HG03442 (cell line): ENCODE measurements around the gene GNAI1.

Experiments
- ATAC-seq: cut with Tn5 transposase; IDR thresholded peaks from one replicate; pipeline ENCODE4 v1.9.1; 2021; ENCODE audit warnings: mild to moderate bottlenecking, moderate library complexity; ENCODE audit not compliant: unreplicated experiment

Gene GNAI1

DNA sequence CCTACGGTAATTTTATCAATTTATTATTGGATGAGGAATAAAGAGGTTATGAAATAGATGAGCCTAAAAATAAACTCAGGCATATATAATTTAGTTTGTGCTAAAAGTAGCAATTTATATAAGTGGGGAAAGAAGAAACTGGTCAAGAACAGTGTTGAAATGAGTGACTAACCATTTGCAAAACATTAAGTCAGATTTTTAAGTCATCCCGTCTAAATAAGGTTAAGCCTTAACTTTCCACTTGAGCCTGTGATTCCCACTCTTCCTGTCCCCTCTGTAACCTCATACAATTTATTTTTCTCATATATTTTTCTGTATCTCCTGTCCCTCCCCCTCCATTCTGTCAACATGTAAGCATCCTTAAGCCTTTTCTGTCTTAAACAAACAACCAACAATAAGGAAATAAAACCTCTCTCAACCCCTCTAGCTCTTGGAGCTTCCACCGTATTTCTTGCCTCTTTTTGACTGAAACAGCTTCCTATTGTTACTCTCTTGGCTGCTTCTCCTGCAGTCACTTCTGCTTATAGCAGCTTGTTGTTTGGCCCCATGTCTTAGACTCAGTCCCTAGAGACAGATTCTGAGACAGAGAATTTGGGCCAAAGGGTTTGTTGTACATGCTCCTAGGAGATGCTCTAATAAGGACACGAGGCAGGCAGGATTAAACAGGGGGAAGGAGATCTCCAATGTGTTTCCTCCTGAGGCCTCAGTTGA, 109.7 kb downstream of the GNAI1 start:
- ATAC-seq: no peak

DNA sequence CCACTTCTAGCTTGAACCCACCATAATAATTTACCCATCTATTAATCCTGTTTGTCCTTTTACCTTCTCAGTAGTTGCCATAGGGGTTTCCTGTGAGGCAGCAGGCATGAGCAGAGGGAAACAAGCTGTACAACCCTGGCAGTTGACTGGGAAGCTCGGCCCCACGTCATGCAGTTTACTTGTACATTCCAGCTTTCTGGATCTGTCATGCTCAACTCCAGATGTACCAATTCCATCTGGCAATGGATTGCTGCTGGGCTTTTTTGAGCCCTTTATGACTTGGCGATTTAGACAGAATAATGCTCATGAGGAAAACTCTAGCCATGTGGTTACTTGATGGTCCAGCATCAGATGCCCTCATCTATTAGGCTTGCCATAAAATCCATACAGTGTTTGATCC, 112.5 kb downstream of the GNAI1 start:
- no peak for ATAC-seq

- ATAC-seq: no peak
Observed at GRCh38 chr7:80247891-80248290, 113.3 kb downstream of the GNAI1 start.

- ATAC-seq: no peak
Observed at GRCh38 chr7:80249184-80249583, 114.6 kb downstream of the GNAI1 start.

- no peak for ATAC-seq
Observed at GRCh38 chr7:80249619-80250295, 115.1 kb downstream of the GNAI1 start.

DNA sequence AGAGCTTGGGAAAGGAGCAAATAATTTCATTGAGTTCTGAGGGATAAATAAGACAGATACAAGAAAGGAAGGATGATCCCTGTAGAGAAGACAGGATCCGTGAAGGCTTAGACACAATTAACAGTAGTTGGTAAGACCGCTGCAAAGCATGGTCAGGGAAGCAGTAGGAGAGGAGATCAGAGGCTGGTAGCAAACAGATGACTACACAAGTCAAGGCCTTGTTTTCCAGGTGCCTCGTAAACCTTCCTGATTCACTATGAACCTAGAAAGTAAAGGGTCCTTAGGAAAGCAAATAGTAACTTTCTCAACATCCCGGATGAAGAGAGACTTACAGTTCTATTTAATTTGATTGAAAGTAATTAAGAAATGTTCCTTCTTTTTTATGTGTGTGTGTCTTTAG, 118.6 kb downstream of the GNAI1 start:
- ATAC-seq: no peak

DNA sequence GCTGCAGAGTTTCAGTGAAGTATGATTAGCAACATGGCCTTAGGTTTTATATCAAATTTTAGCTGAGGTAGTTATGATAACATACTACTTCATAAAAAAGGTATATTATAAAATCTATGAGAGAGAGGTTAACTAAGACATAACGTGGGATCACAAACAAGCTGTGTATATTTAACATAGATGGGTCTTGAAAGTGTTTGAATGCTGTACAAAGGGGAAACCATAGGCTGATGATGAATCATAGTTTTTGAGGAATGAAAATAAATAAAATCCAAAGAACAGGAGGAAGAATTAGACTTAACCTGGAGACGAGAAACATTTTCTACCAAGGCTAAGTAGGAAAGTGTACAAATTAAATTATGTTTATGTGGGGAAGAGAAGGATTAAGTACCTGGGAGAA, 119.0 kb downstream of the GNAI1 start:
- ATAC-seq: no peak

DNA sequence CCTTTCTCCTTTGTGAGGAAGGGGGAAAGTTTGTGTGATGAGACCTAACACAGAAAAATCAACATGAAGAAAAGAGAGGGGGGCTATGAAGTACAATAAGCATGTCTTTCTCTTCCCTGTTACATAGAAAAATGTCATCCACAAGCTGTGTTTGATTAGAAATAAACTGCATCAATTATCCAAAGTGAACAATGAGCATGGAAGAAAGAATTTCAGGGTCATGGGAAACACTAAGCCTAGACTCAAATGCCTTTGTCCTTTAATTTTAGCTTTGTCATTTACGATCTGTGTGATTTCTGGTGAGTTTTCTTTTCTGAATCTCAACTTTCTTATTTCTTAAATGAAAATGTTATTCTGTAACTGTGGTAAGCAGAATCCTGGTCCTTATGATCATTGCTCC, 121.0 kb downstream of the GNAI1 start:
- no peak for ATAC-seq

- no peak for ATAC-seq
Observed at GRCh38 chr7:80257756-80258155, 123.1 kb downstream of the GNAI1 start.

GRCh38 chr7:80260606-80261005, 126.0 kb downstream of the GNAI1 start:
- ATAC-seq: no peak

DNA sequence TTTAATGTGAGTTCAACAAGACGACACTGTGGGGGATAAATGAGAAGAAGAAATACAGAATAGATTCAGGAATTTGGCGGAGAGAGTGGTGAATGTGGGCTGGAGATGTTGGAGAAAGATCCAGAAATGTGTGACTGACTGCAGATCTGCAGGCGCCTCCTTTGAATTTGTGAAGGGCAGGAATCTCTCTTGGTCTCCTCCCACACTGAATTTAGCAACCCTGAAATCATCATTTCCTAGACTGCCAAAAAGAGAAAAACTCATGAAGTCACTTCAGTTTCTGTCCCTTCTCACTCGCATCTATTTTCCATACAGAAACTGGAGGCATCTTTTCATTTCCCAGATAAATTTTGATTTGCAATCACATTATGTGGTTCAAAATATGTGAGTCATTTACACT, 128.7 kb downstream of the GNAI1 start:
- no peak for ATAC-seq

DNA sequence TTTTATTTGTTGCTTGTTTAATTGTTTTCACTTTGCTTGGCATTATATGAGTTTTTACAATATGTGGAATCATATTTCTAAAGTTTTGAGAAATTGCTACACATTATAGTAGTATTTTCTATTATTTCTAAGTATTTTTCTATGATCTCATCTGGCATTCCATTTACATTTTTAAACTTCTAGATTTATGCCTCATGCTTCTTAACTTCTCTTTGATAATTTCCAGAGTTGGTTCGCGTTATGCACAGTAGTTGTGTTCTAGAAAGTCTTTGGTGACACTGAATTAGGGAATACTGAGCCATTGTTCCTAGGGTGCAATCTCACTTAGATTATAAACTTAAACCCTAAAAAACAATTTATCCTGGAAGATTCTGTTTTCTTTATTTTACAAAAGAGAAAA, 129.2 kb downstream of the GNAI1 start:
- no peak for ATAC-seq

DNA sequence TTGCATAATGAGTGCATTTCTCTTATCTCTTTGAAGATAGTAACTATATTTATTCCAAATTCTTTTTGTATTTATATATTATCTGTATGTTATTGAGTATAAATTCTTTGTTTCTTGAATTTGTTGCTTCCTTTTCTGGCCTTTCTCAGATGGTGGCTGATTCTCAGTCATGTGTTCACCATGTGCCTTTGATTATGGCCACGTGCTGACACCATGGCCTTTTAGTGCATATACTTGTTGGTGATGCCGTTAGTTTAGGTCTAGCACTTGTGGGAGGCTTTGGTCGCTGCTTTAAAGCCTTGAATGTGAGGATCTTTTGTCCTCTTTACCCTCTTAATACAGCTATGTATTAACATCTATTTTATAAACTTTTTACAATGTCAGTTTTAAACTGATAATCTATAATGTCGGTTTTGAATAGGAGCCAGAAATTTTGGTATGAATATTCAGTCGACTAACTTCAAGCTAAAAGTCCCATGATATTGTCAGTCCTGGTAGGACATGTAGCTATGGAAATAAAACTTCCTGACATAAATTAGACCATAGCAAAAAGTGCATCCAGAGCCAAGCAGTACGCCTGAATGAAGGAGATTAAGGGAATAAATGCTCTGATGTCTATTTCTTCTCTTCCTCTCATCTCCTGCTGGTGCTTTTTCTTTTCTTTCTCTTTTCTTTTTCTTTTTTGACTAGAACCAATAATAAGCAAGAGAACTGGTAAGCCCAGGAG, 130.3 kb downstream of the GNAI1 start:
- no peak for ATAC-seq

- no peak for ATAC-seq
Observed at GRCh38 chr7:80272560-80273239, 138.1 kb downstream of the GNAI1 start.

DNA sequence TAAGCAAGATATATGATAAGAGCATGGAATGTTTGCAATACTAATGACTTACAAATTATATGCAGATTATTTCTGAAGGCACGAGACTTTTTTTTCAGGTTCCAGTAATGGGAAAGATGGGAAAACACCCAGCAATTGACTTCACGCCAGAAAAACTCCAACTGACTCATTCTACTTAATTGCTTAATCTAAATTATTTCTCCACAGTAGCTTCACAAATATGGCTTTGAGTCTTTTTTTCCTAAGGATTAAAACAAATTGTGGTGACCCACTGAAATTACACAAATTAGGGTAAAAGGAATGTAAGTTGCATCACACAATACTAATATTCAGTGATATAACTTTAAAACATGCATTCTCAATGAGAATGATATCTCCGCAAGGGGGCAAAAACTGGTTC, 138.7 kb downstream of the GNAI1 start:
- no peak for ATAC-seq

- ATAC-seq: no peak
Observed at GRCh38 chr7:80275192-80275605, 140.6 kb downstream of the GNAI1 start.
